Activated CD8-positive, alpha-beta memory T cell treated with anti-CD3 and anti-CD28 coated beads for 4 hours (primary cell): ENCODE measurements around the gene ASPA.
"Not testable (repeated sequence)": the region's sequence is repeated elsewhere in the genome, so short reads cannot be mapped to it uniquely, and the experiment has no call there.

Source experiments
- DNase-seq, 2 donors: peaks; one replicate each; pipeline ENCODE4 v3.0.0-alpha.2; 2020; ENCODE audit warnings: low read depth in 2 of 2

Gene ASPA

DNA sequence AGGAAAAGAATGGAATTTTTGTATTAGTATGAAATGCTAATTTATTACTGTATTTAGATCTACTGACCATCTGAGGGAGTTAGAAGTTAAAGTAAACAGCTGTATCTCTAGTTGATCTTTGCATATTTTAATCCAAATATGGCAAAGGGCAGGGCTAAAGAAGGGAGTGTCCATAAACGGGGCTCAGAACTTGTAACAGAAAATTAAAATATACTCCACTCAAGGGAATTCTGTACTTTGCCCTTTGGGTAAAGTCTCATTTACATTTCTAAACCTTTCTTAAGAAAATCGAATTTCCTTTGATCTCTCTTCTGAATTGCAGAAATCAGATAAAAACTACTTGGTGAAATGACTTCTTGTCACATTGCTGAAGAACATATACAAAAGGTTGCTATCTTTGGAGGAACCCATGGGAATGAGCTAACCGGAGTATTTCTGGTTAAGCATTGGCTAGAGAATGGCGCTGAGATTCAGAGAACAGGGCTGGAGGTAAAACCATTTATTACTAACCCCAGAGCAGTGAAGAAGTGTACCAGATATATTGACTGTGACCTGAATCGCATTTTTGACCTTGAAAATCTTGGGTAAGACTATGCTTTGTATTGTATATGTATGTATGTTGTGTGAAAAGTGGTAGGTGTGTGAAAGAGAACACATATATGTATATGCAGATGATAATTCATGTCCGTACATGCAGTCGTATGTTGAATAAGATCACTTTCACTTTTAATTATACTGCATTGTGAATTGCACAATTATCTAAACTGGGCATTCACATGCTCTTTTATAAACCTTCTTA, at the start of gene ASPA:
ASPA (plus strand) TSS at position 186 of the 799 bp plus-strand sequence; CDS start at position 349, 163 bp downstream.
- DNase-seq = no peak

DNA sequence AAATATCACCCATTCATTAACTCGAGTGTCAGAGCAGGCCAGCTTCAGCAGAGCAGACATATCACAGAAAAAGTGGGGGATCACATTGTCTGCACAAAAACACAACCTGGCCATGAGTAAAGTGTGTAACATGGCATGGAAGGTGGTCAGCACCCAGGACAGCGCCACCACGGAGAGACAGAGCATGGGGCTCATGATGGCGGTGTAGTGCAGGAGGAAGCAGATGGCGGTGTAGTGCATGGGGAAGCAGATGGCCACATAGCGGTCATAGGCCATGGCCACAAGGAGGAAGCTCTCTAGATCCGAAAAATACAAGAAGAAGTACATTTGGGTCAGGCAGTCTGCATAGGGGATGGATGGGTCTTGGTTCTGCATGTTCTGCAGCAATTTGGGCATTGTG, 42.6 kb upstream of the ASPA start:
- not testable (repeated sequence) for DNase-seq

DNA sequence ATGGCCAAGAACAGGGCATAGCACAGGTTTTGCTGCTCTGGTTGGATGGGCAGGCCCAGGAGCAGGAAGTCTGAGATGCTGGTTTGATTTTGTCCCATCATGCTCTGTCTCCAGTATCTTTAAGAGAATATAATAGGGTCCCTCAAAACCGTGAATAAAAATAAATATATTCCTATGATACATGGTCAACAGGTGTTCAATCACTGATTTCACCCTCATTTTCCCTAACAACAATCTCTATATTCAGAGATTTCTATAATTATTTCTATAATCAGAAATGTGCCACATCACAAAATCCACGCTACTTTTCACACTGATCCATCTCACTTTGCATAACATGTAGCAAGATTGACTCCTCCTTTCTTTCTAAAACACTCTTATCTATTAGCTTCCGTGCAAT, 42.1 kb upstream of the ASPA start, which contains the start of gene OR1E2:
OR1E2 (minus strand) TSS at position 101 of the 400 bp plus-strand sequence; CDS start at position 101, 0 bp downstream.
- no peak for DNase-seq

DNA sequence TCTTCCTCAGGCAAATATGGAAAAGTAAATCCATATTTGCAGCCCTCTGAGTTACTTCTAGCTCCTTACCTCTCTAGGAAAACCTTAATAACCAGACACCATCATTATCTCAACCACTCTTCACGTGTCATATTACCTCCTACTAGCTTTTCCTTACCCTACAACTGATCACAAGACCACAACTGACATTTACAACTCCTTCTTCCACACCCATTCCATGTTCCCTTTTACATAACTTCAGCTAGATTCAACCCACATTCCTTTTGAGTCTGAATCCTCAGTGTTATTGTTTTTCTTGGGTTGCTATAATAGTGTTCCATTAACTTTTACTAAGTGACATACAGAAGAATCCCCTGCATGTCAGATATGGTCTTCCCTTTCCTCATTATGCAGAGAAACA, 37.4 kb upstream of the ASPA start:
- no peak for DNase-seq

DNA sequence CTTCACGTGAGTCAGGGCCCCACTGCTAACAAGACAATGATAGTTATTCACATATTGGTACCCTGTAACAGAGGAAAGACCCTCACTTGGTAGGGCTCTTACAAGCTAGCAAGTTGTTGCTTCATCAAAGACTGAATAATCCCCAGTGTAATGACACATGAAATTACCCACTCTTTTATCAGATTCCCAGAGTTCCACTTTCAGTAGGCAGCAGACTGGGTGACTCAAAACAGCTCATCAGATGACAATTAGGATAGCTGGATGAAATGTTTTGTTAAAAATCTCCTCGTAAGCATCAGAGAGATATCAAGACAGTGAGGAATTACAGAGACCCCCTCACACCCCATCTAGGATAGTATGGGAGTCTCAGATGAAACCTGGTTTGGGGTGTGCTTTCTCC, 35.3 kb upstream of the ASPA start:
- DNase-seq = no peak

DNA sequence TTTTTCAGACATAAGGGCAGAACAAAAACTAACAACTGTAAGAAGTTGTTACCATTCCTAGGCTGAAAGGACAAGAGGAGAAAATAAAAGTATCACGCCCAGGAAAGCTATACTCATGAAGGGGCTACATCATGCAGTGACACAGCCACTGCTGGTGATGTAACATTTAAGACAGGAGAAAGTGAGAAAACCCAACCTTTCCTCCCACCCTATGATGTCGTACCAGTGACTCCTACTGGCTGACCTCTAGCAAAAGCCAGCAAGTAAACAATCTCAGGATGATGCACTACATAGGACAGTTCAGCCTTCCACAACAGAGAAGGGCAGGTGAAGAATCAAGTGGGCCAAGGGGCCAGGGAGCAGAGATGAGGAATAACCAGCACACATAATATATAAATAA, 28.2 kb upstream of the ASPA start:
- DNase-seq = no peak

- no peak for DNase-seq
Measured at GRCh38 chr17:3448059-3448665, 27.6 kb upstream of the ASPA start.

GRCh38 chr17:3466355-3466754, 9.4 kb upstream of the ASPA start:
- DNase-seq = not testable (repeated sequence)

- DNase-seq = no peak
Measured at GRCh38 chr17:3469529-3469928, 6.3 kb upstream of the ASPA start.

- no peak for DNase-seq
Measured at GRCh38 chr17:3471599-3471998, 4.2 kb upstream of the ASPA start, which contains the start of gene SPATA22. Gene SPATA22, minus strand, starts transcription at chr17:3471819. Its CDS starts 2,494 bp downstream, at chr17:3469325.

- no peak for DNase-seq
Measured at GRCh38 chr17:3472137-3472536, 3.7 kb upstream of the ASPA start.

GRCh38 chr17:3474212-3474611, 1.6 kb upstream of the ASPA start:
- DNase-seq = no peak

DNA sequence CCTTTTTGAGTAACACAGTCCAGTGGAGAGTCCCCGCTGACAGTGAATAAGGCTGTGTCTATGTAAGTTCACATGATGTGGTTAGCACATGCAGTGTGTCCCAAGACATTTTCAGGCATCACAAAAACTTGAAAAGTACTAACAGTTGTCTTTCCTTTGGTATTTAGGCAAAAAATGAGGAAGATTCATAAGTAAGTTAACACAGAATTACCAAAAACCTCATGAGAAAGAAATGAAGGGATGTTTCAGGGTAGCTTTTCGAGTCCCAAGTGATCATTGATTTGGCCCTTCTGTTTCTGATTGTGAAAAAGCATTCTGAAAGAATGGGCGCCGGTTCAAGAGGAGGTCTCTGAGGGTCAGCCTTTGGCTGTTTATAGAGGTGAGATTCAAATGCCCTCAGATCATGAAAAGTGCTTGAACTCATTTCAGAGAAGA, 529 bp upstream of the ASPA start:
- DNase-seq = no peak

- no peak for DNase-seq
Measured at GRCh38 chr17:3479988-3480387, 4.2 kb downstream of the ASPA start.

- no peak for DNase-seq
Measured at GRCh38 chr17:3482852-3483251, 7.1 kb downstream of the ASPA start.

DNA sequence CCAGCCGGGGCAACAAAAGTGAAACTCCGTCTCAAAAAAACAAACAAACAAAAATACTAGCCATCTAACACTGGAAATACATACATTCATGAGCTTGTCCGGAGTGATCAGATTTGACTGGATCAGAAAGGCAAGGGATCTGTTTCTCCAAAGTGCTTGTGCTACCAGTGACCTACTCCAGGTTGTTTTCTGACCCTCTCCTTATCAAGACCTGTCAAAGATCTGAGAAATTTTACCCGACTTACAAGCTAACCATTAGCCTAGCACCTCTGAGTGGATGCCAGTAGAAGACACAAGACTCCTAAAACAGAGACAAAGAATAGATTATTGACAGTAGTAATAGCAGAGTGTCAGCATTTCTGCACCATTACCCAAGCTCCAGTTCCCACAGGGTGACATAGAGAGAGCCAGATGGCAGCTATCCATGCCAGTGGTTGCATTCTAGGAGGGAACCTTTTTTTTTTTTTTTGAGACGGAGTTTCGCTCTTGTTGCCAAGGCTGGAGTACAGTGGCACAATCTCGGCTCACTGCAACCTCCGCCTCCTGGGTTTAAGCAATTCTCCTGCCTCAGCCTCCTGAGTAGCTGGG, 9.8 kb downstream of the ASPA start:
- DNase-seq = no peak

DNA sequence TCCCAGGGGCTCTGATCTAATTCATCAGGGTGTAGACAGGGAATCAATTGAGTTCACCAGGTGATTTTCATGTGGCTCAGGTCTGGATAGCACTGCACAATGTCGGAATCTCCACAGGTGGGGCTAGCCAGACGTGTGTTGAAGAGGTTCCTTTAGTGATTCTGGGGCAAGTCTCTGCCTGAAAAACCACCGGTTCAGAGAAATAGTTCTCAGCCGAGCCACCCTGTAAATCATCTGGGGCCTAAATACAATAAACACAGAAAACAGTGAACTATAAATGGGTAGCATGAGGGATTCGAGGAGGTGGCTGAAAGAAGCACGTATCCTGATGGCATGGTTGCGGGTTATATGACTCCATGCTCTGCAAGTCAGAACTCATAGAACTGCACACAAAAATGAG, 21.3 kb downstream of the ASPA start:
- no peak for DNase-seq

DNA sequence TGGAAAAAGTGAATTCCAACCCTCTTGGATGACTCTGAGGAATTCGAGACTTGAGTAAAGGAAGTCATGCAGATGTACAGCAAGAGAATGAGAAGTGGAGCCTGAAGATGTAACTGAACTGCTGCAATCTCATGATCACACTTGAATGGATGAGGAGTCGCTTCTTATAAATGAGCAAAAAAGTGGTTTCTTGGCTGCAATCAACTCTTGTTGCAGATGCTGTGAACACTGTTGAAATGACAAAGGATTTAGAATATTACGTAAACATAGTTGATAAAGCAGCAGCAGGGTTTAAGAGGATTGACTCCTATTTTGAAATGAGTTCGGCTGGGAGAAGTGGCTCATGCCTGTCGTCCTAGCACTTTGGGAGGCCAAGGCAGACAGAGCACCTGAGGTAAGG, 25.5 kb downstream of the ASPA start:
- no peak for DNase-seq

DNA sequence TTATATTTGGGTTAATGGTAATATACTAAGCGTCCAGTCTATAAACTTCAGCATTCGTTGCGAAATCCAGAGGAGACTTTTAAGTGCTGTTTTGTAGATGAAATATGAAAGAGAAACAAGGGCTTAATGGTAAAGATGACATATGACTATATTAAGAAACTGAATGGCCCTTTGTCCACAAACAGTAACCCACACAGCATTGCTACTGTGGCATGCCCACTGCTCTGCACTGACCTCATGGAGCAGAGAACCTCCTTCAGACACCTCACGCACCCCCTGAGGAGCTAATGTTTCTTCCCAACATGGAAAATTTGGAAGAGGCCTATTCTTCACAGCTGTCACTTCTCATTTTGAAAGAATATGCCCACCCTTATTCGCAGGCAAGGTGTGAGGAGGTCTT, 26.7 kb downstream of the ASPA start:
- no peak for DNase-seq

DNA sequence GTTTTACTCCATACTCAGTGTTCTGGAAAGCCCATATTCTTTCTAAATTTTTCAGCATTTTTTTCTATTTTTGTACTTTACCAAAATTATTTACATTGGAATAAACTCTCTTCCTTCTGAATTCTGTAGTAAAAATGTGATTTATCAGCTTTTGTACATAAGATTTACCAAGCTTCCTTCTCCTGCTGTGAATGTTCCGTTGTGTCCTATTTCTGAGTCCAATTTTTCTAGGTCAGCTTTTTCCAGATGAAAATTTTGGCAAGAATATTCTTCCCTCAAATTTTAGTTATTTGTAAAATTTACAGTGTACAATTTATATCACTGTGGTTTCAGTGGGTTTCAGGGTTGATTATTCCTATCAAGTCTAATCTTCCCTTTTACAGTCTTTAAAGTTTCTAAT, 27.5 kb downstream of the ASPA start:
- DNase-seq = no peak

DNA sequence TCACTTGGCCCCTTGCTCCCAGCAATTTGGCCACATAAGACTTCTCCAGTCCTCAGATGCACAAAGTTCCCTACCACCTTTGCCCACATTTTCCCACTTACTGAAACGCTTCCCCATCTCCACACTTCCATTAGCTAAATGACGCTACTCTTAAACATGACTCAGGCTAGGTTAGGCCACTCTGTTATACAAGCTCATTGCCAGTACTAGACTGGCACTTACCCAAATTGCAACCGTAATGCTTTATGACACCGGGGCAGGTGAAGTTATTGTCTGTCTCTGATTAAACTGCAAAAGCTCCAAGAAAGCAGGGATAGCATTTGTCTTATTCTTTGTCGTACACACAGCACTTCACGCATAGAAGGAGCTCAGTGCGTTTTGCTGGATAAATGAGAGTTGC, 29.2 kb downstream of the ASPA start:
- DNase-seq = no peak

GRCh38 chr17:3506054-3506453, 30.3 kb downstream of the ASPA start:
- DNase-seq = no peak

DNA sequence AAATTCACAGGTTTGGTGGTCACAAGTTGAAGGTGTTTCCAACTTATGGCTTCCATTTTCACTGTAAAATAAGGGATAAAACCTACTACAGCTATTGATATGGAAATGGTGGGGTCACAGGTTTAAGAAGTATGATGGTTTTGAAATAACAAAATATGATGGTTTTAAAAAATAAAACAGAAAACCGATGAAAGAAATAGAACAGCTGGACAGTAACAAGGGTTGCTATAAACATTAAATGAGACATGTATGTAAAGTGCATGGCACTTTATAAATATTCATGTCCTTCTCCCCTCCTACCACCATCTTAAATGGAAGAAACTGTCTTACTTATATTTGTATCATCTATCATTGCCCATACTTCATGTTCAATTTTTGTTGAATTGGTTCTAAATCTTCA, 31.3 kb downstream of the ASPA start:
- DNase-seq = no peak
